Parathyroid adenoma (tissue), 2 donors: ENCODE measurements around the gene CCDC141.

Experiments
- H2AFZ ChIP-seq: fragments of 300-600 bp; sonication (generic); one replicate; pipeline ENCODE4 v1.7.0; 2017; ENCODE audit warnings: antibody characterized with exemption, mild to moderate bottlenecking
- H3K27ac ChIP-seq: fragments of 300-600 bp; sonication (generic); one replicate; pipeline ENCODE4 v1.7.0; 2017
- H3K27me3 ChIP-seq: fragments of 300-600 bp; sonication (generic); one replicate; pipeline ENCODE4 v1.7.0; 2017; ENCODE audit warnings: low read length; ENCODE audit not compliant: control insufficient read depth, insufficient read depth
- H3K36me3 ChIP-seq: fragments of 300-600 bp; sonication (generic); one replicate; pipeline ENCODE4 v1.7.0; 2017; ENCODE audit warnings: low read length; ENCODE audit not compliant: control insufficient read depth, insufficient read depth
- H3K4me1 ChIP-seq: fragments of 300-600 bp; sonication (generic); one replicate; pipeline ENCODE4 v1.7.0; 2017; ENCODE audit warnings: control low read depth
- H3K4me2 ChIP-seq: fragments of 300-600 bp; sonication (generic); one replicate; pipeline ENCODE4 v1.7.0; 2017; ENCODE audit warnings: low read length
- H3K4me3 ChIP-seq: fragments of 300-600 bp; sonication (generic); one replicate; pipeline ENCODE4 v1.7.0; 2017; ENCODE audit warnings: low read depth, low read length
- H3K79me2 ChIP-seq: fragments of 300-600 bp; sonication (generic); one replicate; pipeline ENCODE4 v1.7.0; 2017; ENCODE audit warnings: control low read depth
- H3K9ac ChIP-seq: fragments of 300-600 bp; sonication (generic); one replicate; pipeline ENCODE4 v1.7.0; 2017; ENCODE audit warnings: mild to moderate bottlenecking
- H3K9me3 ChIP-seq: fragments of 300-600 bp; sonication (generic); one replicate; pipeline ENCODE4 v1.7.0; 2017; ENCODE audit warnings: low read length; ENCODE audit not compliant: control insufficient read depth
- CTCF ChIP-seq: fragments of 300-600 bp; sonication (generic); IDR thresholded peaks from one replicate; pipeline ENCODE4 v1.7.0; 2017; ENCODE audit warnings: antibody characterized with exemption, mild to moderate bottlenecking
- donor health status: primary hyperparathyroidism.

Gene CCDC141

GRCh38 chr2:179082697-179083096 lies 32.8 kb upstream of the CCDC141 start:
- H3K4me2 ChIP-seq: no peak overlapping the region
- H3K27me3 ChIP-seq: no peaks in the 10 kb centered on the region
- no peak overlapping the region for H3K9ac ChIP-seq
- no peaks in the 10 kb centered on the region for H3K4me1 ChIP-seq
- H3K4me3 ChIP-seq: no peak overlapping the region
- H2AFZ ChIP-seq: no peak overlapping the region
- no peaks in the 10 kb centered on the region for H3K79me2 ChIP-seq
- H3K27ac ChIP-seq: no peak overlapping the region
- TF ChIP-seq CTCF: no peak
- H3K9me3 ChIP-seq: no peaks in the 10 kb centered on the region
- H3K36me3 ChIP-seq: no peaks in the 10 kb centered on the region

- H3K36me3 ChIP-seq: no peaks in the 10 kb centered on the region
- TF ChIP-seq CTCF: no peak
These were observed 32.0 kb upstream of the CCDC141 start for GRCh38 chr2:179081954-179082353.

GRCh38 chr2:179072527-179072926 lies 22.6 kb upstream of the CCDC141 start:
- H3K9ac ChIP-seq: no peak overlapping the region
- H3K36me3 ChIP-seq: no peaks in the 10 kb centered on the region
- H2AFZ ChIP-seq: no peak overlapping the region
- H3K4me3 ChIP-seq: no peak overlapping the region
- no peak overlapping the region for H3K27ac ChIP-seq
- H3K79me2 ChIP-seq: no peaks in the 10 kb centered on the region
- H3K27me3 ChIP-seq: no peaks in the 10 kb centered on the region
- TF ChIP-seq CTCF: no peak
- no peaks in the 10 kb centered on the region for H3K9me3 ChIP-seq
- no peak overlapping the region for H3K4me2 ChIP-seq
- H3K4me1 ChIP-seq: no peaks in the 10 kb centered on the region

More at GRCh38 chr2:179081954-179082353, 32.0 kb upstream of the CCDC141 start:
- H3K9me3 ChIP-seq: no peaks in the 10 kb centered on the region
- H3K27me3 ChIP-seq: no peaks in the 10 kb centered on the region
- H3K4me3 ChIP-seq: no peak overlapping the region
- no peak overlapping the region for H3K4me2 ChIP-seq
- no peak overlapping the region for H3K27ac ChIP-seq
- H3K4me1 ChIP-seq: no peaks in the 10 kb centered on the region
- H3K9ac ChIP-seq: no peak overlapping the region
- no peaks in the 10 kb centered on the region for H3K79me2 ChIP-seq
- no peak overlapping the region for H2AFZ ChIP-seq

- Histone ChIP-seq H3K9ac (no peak overlapping the region), H3K9me3 (no peaks in the 10 kb centered on the region), H3K4me1 (no peaks in the 10 kb centered on the region), H3K27ac (no peak overlapping the region), H3K4me3 (no peak overlapping the region), H3K4me2 (no peak overlapping the region), H3K36me3 (no peaks in the 10 kb centered on the region), H3K27me3 (no peaks in the 10 kb centered on the region), H3K79me2 (no peaks in the 10 kb centered on the region), H2AFZ (no peak overlapping the region)
- no peak for TF ChIP-seq CTCF
These were observed 21.9 kb upstream of the CCDC141 start for GRCh38 chr2:179071810-179072355.

GRCh38 chr2:179070895-179071294 lies 21.0 kb upstream of the CCDC141 start:
- TF ChIP-seq CTCF: no peak
- H3K4me1 ChIP-seq: no peaks in the 10 kb centered on the region
- H3K27me3 ChIP-seq: no peaks in the 10 kb centered on the region
- H3K9ac ChIP-seq: no peak overlapping the region
- H2AFZ ChIP-seq: no peak overlapping the region
- H3K27ac ChIP-seq: no peak overlapping the region
- H3K9me3 ChIP-seq: no peaks in the 10 kb centered on the region
- no peak overlapping the region for H3K4me2 ChIP-seq
- H3K4me3 ChIP-seq: no peak overlapping the region
- H3K79me2 ChIP-seq: no peaks in the 10 kb centered on the region
- no peaks in the 10 kb centered on the region for H3K36me3 ChIP-seq
